Keratinocyte (primary cell): ENCODE data around the gene DENND1A.

Experiments used
- CTCF ChIP-seq, 3 experiments: IDR thresholded peaks in 1 of 3; conservative IDR thresholded peaks in 1 of 3; optimal IDR thresholded peaks in 1 of 3; 2 replicates in 2 of 3; 3 replicates in 1 of 3; pipeline versions ENCODE3 to v1.5.1; 2011; ENCODE audit warnings: low read length in 3 of 3, mild to moderate bottlenecking in 3 of 3, moderate library complexity in 2 of 3, control low read depth in 1 of 3, inconsistent platforms in 1 of 3; ENCODE audit not compliant: insufficient read depth in 2 of 3; ENCODE audit errors: extremely low read depth in 1 of 3
- EZH2 ChIP-seq: IDR thresholded peaks from one replicate; pipeline ENCODE4 v1.6.1; 2012; ENCODE audit warnings: inconsistent platforms, mild to moderate bottlenecking, low read length, moderate library complexity

GRCh38 chr9:123928533-123929176, 1.3 kb downstream of the DENND1A start:
- no peak for TF ChIP-seq CTCF (optimal IDR thresholded peaks at IDR 0.05 in 1 of 3, IDR thresholded peaks at IDR 0.05 in 1 of 3, conservative IDR thresholded peaks at IDR 0.05 in 1 of 3; ENCODE audit: extremely low read depth in 1 of 3, insufficient read depth in 2 of 3, low read length in 3 of 3)
- TF ChIP-seq EZH2, result no peak
